Measurements from ENCODE around the gene TNFRSF25.

DNA sequence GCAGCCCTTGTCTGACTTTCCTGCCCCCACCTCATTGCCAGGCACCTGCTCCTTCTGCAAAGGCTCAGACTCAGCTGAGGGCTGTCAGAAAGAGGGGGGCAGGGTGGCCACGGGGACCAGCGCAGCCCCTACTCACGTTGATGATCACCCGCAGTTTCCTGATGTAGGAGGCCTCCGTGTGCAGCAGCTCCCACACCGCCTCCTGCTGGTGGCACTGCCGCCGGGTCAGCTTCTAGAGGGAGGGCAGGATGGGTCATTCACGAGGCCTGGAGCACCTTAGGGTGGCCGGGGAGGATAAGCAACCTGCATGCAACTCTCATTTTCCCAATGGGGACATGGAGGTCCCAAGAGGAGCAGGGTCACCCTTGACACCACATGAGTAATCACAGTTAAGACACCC is 6.4 kb upstream of the TNFRSF25 start:
- TF ChIP-seq CTCF (conservative IDR thresholded peaks at IDR 0.05 in 1 of 2, IDR thresholded peaks at IDR 0.05 in 1 of 2; ENCODE audit: extremely low read depth in 1 of 2, insufficient read depth in 1 of 2, low read depth in 1 of 2, low read length in 2 of 2), result peak; percentile 24 to 40
- TF ChIP-seq EZH2 (IDR thresholded peaks at IDR 0.05; ENCODE audit: borderline replicate concordance, low read length), result no peak
